AG04450 (cell line): ENCODE results near the gene HRCT1. TPM values are rescaled to one million over a fixed set of nuclear protein-coding genes. Genes with fewer than 3 reads are reported as not detected.

ENCODE experiments used
- CTCF ChIA-PET: fragments of 300-600, 350-600 bp; formaldehyde crosslinking; extraction: SDS; loops from one replicate; lab custom pipeline; 2022; ENCODE audit warnings: antibody characterized with exemption, inconsistent platforms; lab: Charles Lee
- POLR2A ChIA-PET: fragments of 350-600 bp; formaldehyde crosslinking; extraction: SDS; loops from one replicate; lab custom pipeline; 2021; ENCODE audit warnings: antibody characterized with exemption, inconsistent platforms; lab: Yijun Ruan, JAX
- DNase-seq: peaks from one replicate; pipeline ENCODE4 v3.0.0-alpha.2; 2011; ENCODE audit warnings: low read depth, low spot score
- H3K27ac ChIP-seq: one replicate; pipeline ENCODE4 v1.5.1; 2012; ENCODE audit warnings: low read depth, low read length, control low read depth
- H3K27me3 ChIP-seq: one replicate; pipeline ENCODE4 v1.6.0; 2012; ENCODE audit warnings: low read length; ENCODE audit not compliant: control insufficient read depth, insufficient read depth
- H3K4me3 ChIP-seq: 2 replicates; pipeline ENCODE4 v1.5.1; 2011; ENCODE audit warnings: mild to moderate bottlenecking, low read depth, low read length, control low read depth
- H3K9me3 ChIP-seq: 2 replicates; pipeline ENCODE4 v1.5.1; 2012; ENCODE audit warnings: low read length; ENCODE audit not compliant: control insufficient read depth, insufficient read depth
- polyA plus RNA-seq: library from polyadenylated mRNA; depleted of rRNA; stranded (reverse); fragments of >200 nt; gene quantifications from 2 replicates; pipeline ENCODE4 v1.2.3, GENCODE V29; 2011
- TF ChIP-seq, protein P1 (sequence below): IDR thresholded peaks from 2 replicates; pipeline ENCODE4 v1.5.1; 2011; ENCODE audit warnings: low read depth, low read length, control low read depth, inconsistent platforms

HRCT1 gene
- polyA plus RNA-seq, 1 experiment, result 2.7 TPM

DNA sequence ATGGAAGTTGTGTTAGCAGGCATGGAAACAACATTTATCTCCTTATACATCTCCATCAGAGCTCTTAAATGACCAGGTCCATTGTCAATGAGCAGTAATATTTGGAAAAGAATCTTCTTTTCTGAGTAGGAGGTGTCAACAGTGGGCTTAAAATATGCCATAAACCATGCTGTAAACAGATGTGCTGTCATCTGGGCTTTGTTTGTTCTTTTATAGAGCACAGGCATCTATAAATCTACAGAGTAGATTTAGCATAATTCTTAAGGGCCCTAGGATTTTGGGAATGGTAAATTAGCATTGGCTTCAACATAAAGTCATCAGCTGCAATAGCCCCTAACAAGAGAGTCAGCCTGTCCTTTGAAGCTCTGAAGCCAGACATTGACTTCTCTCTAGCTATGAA is 7.7 kb upstream of the HRCT1 start:
- TF ChIP-seq, protein P1, sequence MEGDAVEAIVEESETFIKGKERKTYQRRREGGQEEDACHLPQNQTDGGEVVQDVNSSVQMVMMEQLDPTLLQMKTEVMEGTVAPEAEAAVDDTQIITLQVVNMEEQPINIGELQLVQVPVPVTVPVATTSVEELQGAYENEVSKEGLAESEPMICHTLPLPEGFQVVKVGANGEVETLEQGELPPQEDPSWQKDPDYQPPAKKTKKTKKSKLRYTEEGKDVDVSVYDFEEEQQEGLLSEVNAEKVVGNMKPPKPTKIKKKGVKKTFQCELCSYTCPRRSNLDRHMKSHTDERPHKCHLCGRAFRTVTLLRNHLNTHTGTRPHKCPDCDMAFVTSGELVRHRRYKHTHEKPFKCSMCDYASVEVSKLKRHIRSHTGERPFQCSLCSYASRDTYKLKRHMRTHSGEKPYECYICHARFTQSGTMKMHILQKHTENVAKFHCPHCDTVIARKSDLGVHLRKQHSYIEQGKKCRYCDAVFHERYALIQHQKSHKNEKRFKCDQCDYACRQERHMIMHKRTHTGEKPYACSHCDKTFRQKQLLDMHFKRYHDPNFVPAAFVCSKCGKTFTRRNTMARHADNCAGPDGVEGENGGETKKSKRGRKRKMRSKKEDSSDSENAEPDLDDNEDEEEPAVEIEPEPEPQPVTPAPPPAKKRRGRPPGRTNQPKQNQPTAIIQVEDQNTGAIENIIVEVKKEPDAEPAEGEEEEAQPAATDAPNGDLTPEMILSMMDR, result no peak
- CTCF ChIA-PET, result interaction anchor here (1.0 to 1.8 kb wide), 5 partner anchors 16 to 108 kb away, joined by 3 to 10 read pairs (median 5); no protein-coding TSS in a partner anchor
- H3K9me3 ChIP-seq, result no peaks in the 10 kb centered on the region
- no peak for DNase-seq
- no peak overlapping the region for H3K4me3 ChIP-seq
- H3K27ac ChIP-seq, result no peak overlapping the region
- POLR2A ChIA-PET, result no interaction called here
- peaks cover 20% of the 10 kb centered on the region for H3K27me3 ChIP-seq

DNA sequence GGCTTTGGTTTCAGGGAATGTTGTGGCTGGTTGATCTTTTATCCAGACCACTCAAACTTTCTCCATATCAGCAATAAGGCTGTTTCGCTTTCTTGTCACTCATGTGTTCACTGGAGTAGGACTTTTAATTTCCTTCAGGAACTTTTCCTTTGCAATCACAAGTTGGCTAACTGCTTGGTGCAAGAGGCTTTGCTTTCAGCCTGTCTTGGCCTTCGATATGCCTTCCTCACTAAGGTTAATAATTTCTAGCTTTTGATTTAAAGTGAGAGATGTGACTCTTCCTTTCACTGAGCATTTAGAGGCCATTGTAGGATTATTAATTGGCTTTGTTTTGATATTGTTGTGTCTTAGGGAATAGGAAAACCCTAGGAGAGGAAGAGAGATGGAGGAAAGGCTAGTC is 7.0 kb upstream of the HRCT1 start:
- Histone ChIP-seq H3K4me3 (no peak overlapping the region), H3K27me3 (peaks cover 20% of the 10 kb centered on the region), H3K27ac (no peak overlapping the region), H3K9me3 (no peaks in the 10 kb centered on the region)
- ChIA-PET POLR2A (no interaction called here), CTCF (interaction anchor here (1.0 to 1.8 kb wide), 4 partner anchors 40 to 108 kb away, joined by 3 to 9 read pairs (median 4); no protein-coding TSS in a partner anchor)
- TF ChIP-seq, protein P1, result no peak
- DNase-seq, result no peak

DNA sequence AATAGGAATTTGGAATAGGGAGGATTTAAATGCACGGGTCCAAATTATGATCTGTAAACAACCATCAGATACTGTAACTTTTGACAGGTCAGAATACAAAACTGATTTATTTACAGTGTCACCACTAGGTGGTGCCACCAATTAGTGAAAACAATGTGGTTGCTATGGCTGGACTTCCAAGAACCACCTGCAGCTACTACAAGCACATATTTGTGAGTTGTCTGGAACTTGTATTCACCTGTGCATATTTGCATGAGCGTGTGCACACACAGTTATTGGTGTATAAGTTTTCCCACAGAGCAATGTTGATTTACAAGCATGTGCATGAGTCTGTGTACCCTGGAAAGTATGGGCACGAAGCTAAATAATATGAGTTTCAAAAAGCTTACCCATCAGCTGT is 3.0 kb upstream of the HRCT1 start:
- ChIA-PET CTCF (interaction anchor here (0.6 to 13.6 kb wide), 21 partner anchors 9 to 138 kb away, joined by 3 to 153 read pairs (median 5); no protein-coding TSS in a partner anchor), POLR2A (interaction anchor here (1.0 kb wide), 1 partner anchor 43 kb away, joined by 10 read pairs; no protein-coding TSS in a partner anchor)
- TF ChIP-seq, protein P1, result peak; percentile 54
- Histone ChIP-seq H3K4me3 (no peak overlapping the region), H3K9me3 (no peaks in the 10 kb centered on the region; the same call in 1 of the 2 replicates), H3K27me3 (peaks cover 10% of the 10 kb centered on the region), H3K27ac (no peak overlapping the region)
- DNase-seq, result no peak

DNA sequence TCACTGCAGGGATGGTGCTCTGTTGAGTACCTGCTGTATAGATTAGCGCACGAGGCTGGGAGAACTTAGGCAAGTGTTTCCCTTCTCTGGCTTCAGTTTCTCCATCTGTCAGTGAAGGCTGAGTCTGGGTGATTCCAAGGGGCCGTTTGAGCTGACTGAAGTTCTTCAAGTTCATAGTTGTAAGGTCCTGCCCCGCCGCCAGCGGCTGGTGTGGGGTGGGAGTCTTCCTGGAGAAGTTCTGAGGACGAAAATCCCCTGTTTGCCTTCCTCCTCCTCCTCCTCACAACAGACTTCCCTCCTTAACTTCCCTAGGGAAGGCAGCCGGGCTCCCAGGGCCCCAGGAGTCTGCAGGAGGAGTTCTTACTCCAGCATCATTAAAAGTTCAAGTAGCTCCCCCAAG is 1.7 kb upstream of the HRCT1 start:
- Histone ChIP-seq H3K9me3 (no peaks in the 10 kb centered on the region; the same call in 1 of the 2 replicates), H3K4me3 (no peak overlapping the region), H3K27ac (no peak overlapping the region), H3K27me3 (no peaks in the 10 kb centered on the region)
- ChIA-PET CTCF (interaction anchor here (0.6 to 13.6 kb wide), 5 partner anchors 17 to 640 kb away, joined by 3 to 153 read pairs (median 7); no protein-coding TSS in a partner anchor), POLR2A (no interaction called here)
- TF ChIP-seq, protein P1, result no peak
- DNase-seq, result no peak

DNA sequence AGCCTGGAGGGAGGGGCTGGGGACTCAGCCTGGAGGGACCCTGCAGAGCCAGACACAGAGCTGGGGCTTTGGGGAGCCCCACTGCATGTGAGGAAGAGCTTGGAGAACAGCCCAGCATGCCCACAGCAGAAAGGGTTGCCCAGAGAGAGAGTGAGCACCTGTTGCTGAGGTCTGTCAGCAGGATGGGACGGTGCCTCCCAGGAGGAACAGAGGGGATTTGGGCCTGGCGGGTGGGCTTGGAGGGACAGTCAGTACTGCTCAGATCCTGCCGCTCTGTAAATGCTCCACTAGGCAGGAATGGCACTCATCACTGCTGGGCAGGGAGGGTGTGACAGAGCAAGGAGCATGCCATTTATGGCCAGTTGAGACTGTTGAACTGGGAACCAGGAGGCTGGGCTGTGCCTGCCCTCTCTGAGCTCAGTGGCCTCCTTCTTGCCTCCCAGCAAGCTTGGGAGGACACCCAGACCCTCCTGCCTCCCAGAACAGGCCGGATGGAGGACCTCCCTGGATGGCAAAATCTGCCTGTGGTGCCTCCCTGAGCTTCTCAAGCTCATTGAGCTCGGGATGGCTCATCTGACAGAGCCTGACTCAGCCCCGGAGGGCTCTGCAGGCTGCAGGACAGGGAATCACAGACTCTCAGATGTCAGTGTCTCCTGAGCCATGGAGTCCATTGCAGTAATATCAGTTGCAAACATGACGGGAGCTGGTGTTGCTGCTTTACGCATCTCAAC is 786 bp upstream of the HRCT1 start:
- ChIA-PET CTCF (interaction anchor here (0.6 to 13.6 kb wide), 9 partner anchors 20 to 640 kb away, joined by 3 to 153 read pairs (median 3); no protein-coding TSS in a partner anchor), POLR2A (interaction anchor here (0.6 to 3.1 kb wide), 8 partner anchors 14 to 354 kb away, joined by 3 to 25 read pairs (median 4); partner anchors contain the start of gene HINT2)
- peak overlapping the region; percentile 89 for H3K27ac ChIP-seq
- no peaks in the 10 kb centered on the region for H3K27me3 ChIP-seq
- no peaks in the 10 kb centered on the region; the same call in 1 of the 2 replicates for H3K9me3 ChIP-seq
- H3K4me3 ChIP-seq, result no peak overlapping the region
- DNase-seq, result no peak
- TF ChIP-seq, protein P1, result no peak
